GM12873 (cell line): ENCODE data around the gene SULT4A1.

Experiments used
- TF ChIP-seq, protein P1 (sequence below): IDR thresholded peaks from 2 replicates; pipeline ENCODE4 v1.5.1; 2012; ENCODE audit warnings: low read depth, mild to moderate bottlenecking, moderate library complexity, low read length, control low read depth; ENCODE audit not compliant: insufficient read depth; ENCODE audit errors: missing control alignments

SULT4A1 gene

DNA sequence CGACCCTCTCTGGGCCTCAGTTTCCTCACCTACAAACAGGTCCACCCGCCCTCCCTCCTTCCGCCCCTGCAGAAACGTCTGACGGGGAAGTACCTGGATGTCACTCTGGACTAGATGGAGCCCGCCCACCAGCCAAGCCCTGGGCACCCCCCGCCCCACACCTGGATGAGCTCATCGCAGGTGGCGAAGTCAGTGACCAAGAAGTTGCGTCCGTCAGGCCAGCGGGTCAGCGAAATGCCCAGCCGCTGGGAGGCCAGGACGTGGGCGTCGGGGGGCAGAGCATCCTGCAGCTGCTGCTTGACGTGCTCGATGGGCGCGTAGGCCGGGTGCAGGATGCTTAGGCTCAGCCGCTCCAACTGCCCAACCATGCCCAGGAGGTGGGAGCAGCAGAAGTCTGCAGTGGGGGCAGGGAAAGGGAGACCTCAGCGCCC is 28.6 kb upstream of the SULT4A1 start:
- TF ChIP-seq, protein P1, sequence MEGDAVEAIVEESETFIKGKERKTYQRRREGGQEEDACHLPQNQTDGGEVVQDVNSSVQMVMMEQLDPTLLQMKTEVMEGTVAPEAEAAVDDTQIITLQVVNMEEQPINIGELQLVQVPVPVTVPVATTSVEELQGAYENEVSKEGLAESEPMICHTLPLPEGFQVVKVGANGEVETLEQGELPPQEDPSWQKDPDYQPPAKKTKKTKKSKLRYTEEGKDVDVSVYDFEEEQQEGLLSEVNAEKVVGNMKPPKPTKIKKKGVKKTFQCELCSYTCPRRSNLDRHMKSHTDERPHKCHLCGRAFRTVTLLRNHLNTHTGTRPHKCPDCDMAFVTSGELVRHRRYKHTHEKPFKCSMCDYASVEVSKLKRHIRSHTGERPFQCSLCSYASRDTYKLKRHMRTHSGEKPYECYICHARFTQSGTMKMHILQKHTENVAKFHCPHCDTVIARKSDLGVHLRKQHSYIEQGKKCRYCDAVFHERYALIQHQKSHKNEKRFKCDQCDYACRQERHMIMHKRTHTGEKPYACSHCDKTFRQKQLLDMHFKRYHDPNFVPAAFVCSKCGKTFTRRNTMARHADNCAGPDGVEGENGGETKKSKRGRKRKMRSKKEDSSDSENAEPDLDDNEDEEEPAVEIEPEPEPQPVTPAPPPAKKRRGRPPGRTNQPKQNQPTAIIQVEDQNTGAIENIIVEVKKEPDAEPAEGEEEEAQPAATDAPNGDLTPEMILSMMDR = no peak

DNA sequence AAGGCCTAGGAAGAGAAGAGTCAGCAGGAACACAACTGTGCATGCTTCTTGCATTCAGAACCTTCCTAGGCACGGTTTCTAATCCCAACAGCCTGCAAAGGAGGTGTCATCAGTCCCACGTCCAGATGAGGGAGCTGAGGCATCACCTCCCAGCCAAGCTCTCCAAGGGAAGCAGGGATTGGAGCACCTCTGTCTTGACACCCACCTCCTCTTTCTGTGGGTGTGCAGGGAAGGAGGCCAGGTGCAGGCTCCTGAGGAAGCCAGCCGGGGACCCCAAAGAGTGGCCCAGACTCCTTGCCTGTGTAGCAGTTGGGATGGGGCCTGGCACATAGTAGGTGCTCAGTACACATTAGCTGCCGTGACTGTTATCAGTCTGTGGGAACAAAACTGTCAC is 27.5 kb upstream of the SULT4A1 start:
- TF ChIP-seq, protein P1 = no peak

DNA sequence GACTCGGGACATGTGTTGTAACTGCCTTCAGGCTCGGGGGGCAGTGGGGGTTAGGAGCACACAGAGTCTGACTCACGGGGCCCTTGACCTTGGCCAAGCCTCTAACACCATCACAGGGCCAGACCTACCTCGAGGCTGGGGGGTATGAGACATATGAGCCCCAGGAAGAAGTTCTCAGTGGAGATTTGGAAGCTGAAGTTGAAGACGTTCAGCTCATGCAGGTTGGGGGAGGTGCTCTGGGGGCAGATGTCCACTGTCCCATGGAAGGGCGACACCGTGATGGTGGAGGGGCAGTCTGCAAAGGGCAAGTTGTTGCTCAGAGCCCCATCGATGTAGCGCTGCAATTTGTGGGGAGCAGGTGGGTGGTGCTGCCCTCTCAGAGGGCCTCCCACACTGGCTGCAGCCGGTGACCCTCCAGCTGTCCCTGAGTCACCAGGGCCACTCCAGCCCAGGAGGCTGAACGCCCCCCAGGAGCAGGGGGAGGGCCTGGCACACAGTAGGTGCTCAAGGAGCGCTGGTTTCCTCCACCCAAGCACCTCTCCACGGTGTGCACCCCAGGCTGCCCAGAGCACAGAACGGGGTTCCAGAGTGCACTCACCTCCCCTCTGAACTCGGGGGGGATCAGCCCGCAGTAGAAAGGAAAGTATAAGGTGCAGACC is 27.0 kb upstream of the SULT4A1 start:
- TF ChIP-seq, protein P1 = no peak

DNA sequence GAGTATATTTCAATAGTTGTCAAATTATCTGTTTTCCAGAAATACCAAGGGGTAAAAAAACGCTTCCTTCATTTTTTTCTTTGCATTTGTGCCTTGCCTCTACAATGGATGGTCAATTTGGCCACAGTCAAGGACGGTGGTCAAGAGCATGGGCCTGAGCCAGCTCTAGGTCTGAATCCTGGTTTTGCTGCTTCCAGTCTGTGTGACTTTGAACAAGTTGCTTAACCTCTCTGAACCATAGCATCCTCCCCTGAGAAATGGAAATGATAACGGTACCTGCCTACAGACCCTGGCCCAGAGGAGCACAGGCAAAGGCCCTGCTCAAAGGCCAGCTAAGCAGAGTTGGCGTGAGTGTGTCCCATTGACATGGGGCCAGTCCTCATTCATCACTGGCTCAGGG is 26.4 kb upstream of the SULT4A1 start:
- TF ChIP-seq, protein P1 = no peak

DNA sequence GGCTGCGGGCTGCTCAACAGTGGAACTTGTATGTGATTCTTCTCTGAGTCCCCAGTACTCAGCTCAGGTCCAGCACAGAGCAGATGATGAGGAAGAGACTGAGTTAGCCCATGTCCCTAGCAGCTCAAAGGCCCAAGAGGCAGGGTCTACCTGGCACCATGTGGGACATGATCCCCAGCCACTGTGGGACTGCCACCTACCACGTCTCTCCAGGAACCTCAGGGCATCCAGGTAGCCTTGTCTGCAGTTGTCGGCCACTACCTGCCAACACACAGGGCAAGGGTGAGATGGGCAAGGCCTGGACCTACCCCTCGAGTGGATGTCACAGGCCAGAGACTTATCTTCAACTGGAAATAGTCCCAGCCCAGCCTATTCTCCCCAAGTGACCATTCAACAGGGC is 25.1 kb upstream of the SULT4A1 start:
- TF ChIP-seq, protein P1 = no peak

DNA sequence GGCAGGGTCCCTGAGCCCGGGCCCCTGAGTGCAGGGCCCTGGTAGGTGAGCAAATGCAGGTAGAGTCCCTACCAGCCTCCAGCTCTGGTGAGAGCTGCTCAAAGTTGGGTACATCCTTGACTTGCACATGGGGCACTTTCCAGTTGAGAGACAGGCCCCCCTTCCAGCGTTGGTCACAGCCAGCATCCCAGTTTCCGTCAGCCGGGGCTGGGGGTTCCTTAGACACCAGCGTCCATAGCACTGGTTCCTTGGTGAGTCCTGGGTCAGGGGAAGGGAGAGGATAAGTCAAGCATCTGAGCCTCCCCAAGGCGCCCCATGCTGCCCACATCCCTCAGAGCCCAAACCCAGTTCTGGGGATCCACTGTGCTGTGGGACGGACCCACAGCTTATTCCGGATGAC is 23.9 kb upstream of the SULT4A1 start:
- TF ChIP-seq, protein P1 = no peak

DNA sequence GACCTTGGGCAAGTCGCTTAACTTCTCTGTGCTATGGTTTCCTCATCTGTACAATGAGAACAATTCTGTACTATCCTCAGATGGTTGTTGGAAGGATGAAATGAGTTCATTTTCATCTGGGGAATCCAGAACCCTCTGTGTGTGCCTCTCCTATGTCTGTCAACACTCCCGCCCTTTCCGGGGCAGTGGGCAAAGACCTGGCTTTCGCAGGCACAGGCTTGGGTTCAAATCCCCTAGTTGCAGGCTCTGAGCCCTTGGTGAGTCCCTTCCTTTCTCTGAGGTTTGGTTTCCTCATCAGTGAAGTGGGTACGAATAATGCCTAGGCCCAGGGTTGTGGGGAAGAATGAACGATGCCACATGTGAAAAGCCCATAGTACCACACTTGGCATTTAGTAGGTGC is 23.5 kb upstream of the SULT4A1 start:
- TF ChIP-seq, protein P1 = no peak
